ENCODE data around the gene WNT9A.

The WNT9A gene

DNA sequence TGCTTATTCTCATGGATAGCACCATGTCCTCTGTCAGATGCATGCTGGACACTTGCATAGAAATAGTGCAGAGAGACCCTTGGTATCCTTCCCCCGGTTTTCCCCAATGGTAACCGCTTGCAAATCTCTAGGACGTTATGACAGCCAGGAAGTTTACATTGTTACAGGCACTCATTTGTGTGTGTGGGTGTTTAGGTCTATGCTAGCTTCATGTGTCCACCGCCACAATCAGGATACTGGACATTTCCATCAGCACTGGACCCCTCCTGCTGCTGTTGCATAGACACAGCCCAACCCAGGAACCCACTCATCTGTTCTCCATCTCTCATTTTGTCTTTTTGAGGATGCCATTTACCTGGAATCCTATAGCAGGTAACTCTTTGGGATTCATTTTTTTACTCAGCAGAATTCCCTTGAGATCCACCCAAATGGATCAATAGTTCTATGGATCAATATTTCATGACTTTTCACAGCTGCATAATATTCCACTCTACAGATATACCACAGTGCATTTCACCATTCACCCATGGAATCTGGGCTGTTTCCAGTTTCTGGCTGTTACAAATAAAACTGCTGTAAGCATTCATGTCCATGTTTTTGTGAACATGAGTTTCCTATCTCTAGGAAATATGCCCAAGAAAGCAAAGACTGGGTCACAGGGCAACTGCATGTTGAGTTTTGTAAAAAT, 6.6 kb upstream of the WNT9A start:
- DNase-seq (ENCODE audit: low read depth in 2 of 2): no peak

DNA sequence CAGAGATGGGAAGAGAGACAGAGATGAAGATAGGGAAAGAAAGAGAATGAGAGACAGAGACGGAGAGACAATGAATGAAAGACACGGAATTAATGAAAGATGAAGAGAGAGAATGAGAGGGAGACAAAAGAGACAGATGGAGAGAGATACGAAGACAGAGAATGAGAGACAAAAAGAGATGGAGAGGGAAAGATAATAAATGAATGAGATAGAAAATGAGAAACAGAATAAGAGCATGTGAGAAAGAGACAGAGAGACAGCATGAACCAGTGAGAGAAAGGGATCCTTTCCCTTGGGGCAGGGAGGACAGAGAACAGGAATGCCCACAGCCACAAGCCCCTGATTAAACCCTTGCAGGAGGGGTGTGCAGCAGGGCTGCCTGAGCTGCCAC, 5.3 kb upstream of the WNT9A start:
- DNase-seq (ENCODE audit: low read depth in 2 of 2): no peak

DNA sequence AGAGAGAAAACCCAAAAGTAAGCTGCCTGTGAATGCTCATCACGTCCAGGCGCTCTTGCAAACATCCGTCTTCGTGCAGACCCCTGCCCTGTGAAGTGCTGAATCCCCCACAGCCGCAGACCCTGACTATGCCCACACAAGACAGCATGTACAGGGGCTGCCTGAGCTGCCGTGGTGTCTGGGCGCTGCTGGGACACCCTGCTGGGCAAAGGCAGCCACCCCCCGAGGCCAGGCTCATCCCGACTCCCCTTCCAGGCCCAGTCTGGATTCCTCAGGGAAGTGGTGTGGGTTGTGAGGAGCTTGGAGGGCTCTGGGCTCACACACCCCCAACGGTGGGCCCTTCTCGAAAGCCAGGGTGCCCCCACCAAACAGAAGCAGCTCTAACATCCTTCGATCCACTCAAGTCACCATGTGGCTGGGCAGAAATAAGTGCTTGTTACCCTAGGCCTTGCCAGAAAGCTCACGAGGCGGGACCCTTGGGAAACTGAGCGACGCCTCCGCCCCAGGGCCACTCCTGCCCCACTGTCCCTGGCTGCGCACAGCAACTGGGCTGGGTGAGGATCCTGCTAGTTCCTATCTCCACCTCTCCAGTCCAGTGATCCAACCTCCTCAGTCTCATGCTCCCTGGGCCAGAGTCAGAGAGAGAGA, 4.8 kb upstream of the WNT9A start:
- no peak for DNase-seq (ENCODE audit: low read depth in 2 of 2)

DNA sequence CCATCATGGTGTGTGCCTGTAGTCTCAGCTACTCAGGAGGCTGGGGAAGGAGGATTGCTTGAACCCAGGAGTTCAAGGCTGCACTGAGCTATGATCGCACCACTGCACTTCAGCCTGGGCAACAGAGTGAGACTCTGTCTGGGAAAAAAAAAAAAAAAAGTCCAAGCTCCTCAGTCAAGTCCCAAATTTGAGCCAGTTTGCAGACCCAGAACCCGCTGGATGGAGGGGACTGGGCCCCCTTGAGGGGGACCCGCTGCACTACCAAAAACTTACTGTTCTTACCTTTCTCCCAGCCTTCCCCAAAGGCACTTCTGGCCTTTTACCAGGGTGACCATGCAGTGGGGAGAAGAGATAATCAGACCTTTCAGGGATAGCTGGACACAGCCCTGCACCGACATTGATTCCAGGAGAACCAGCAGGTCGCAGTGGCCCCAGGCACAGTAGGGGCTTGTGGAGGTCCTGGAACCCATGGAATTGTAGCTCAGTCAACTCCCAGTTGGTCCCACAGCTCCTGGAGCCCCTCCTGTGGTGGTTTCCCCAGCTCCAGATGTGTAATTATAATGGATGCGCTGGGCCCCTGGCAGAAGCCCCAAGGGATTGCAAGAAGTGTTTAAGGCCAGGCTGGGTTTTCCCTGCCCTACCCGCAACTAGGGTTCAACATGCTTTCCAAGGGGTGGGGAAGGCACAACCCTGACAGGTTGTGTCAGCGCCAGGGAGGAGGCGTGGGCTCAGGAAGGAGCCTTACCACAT, 4.1 kb upstream of the WNT9A start:
- no peak for DNase-seq (ENCODE audit: low read depth in 2 of 2)

DNA sequence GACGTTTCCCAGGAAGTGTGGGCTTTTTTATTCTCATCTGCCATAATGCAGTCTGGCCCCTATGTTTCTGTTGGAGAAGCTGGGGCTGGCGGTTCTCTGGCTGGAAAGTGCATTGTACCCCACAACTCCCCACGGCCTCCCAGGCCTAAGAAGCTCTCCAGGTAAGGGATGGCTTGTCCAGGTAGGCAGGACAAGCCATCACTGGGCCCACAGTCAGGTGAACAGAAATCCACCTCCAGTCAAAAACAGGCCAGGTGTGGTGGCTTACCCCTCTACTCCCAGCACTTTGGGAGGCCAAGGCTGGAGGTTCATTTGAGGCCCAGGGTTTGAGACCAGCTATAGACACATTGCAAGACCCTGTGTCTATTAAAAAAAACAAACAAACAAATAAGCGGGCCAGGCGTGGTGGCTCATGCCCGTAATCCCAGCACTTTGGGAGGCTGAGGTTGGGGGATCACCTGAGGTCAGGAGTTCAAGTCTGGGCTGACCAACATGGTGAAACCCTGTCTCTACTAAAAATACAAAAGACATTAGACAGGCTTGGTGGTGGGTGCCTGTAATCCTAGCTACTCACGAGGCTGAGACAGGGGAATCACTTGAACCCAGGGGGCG, 3.1 kb upstream of the WNT9A start:
- no peak for DNase-seq (ENCODE audit: low read depth in 2 of 2)

DNA sequence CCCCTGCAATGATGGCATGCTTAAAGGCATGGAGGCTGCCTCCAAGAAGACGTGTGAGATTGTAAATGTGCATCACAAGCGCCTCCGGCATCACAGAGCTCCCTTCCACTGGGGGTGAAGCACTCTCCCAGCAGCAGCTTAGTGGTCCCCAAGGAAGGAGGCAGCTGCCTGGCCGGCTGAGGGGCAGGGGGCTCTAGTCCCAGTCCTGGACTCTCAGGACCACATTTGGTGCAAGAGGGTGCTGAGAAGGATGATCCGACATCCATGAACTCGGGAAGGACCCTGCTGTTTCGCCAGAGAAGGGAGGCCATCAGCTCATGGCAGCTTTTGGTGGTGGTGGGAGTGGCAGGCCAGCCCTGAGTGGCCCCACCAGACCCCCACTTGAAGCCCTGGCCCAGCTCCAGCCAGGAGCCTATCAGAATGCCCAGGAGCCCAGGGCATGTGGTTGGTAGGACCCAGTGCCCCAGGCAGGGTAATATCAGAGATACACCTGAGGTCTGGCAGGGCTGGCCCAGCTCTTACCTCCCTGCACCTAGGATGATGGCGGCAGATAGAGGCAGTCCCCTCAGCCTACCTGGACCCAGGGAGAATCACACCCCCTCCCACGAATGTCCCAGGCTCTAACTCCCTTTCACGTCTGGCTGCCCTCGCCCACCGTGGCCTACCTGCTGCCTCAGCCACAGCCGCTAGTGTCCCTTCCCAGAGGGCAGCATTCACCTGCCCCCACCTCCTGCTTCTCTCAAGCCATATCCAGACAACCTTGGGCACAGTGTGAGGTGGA, 2.4 kb upstream of the WNT9A start:
- no peak for DNase-seq (ENCODE audit: low read depth in 2 of 2)

DNA sequence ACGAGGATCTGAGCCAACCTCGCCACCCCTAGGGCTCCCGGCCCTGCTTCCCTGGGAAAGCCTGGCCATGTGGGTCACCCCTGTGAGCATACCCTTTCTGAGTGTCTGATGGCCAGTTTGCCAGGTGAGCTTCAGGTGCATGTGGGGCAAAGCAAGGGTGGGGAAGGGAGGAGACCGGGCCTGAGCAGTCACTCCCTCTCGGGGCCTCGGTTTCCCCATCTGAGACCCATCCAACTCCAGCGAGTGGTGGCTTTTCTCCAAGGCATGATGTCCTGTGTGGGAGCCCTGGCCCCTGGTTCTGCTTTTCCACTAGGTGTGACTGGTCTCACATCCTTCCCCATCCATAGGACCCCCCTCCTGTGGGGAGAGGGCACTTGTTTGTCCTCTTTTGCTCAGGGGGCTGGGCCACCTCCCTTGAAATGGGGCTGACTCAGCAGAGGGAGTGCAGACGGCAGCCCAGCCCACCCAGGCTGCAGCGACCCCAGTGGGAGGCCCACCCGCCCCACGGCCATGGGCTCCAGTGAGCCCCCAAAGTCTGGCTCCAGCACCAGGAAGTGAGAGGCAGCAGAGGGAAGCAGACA, 1.7 kb upstream of the WNT9A start:
- no peak for DNase-seq (ENCODE audit: low read depth in 2 of 2)

DNA sequence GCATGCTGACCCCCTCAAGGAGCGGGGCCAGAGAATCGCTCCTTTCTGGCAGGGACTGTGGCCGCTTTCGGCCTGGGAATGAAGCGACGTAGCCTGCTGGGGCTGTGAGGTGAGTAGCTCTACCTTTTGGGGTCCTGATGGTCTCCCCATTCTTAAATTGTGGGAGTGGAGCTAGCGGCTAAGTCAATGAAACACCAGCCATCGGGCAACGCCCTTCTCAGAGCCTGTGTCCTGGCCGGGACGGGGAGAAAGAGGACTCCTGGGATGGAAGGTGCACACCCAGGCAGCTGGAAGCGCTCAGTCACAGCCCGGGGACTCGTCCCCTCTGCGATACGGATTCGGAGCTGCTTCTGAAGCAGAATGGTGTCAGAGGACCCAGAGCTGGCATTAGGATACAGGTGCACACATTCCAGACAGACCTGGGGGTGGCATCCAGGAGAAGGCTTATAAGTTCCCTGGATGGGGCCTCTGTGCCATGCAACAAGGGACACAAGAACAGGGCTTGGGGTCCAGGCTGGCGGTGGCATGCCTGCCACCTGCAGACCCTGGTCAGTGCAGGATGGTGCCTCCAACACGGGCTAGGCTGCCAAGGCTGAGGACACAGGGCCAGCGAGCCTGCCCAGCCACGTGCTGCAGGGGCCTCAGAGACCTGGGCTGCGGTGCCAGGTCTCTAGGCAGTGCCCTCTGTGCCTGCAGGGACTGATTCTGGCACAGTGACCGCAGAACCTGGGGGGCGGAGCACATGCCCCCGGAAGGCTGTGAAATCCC, 945 bp upstream of the WNT9A start:
- DNase-seq (ENCODE audit: low read depth in 2 of 2): no peak

DNA sequence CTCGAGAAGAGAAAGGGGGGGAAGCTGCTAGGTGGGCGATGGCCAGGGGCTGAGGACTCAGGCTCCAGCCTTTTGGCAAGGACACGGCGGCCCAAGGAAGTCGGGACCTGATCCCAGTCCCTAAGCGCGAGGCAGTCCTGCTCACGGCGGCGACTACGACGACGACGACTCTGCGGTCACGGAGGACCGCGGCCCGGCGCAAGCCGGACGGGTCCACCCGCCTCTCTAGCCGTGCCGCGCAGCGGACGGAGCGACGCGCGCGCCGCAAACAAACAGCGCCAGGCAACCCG, 401 bp downstream of the WNT9A start:
- no peak for DNase-seq (ENCODE audit: low read depth in 2 of 2)

DNA sequence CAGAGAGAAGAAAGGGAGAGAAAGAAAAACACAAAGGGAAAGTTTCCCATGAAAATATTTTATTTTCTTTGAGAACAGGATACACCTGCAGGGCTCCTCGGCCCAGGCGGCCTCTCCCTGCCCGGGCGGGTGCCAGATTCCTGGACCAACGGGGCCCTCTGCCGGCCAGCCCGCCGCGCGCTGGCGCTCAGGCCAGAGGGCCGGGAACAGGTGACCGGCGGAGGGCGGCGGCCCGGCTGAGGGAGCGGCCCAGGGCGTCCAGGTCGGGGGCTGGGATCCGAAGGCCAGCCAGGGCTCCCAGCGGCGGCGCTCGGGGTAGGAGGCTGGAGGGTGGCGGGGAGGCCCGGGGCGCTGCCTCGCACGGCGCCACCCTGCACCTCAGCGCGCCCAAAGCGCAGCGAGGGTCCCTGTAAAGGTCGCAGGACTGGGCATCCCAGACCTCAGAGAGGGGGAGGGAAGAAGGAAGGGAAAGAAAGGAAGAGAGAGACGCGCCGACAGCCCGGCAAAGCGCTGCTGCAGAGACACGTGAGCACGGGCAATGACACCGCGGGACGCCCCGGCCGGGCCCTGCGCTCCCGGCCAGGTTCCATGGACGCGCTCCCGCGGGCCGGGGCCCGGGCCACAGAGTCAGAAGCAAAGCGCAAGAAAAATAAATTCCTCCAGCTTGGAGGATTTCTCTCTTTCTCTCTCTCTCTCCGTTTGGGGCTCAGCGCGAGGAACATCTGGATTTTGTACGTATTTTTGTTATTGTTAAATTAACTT, 927 bp downstream of the WNT9A start:
- peak; percentile 33 to 34 for DNase-seq (ENCODE audit: low read depth in 2 of 2)

DNA sequence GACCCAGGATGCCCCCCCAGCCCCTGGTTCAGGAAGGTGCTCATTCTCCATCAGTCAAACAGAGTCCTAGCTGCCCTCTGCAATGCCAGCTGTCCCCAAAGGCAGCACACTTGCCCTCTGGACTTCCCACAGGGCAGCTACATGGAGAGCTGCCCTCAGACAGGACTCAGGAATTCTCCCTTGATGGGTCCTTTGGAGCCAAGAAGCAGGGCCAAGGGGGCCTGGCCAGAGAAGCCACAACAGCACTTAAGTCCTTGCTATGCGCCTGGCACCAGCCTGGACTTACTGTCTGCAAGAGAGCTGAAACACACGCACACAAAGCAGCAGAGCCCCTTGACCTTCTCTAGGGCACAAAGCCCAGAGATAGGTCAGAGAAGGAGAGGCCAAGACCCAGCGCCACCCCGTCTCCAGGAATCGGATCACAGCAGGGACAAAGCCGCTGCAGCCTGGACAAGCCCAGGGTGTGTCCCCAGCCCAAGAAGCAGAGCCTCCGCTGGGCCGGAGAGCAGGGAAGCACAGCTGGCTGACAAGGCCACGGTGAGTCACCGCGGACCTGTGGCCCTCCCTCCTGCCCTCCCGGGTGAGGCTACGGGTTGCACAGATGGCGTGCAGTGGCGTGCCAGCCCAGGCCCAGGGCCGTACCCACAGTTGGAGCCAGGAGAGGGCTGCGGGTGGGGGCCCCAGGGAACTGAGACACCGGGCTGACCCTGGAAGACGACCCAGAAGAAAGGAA, 1.7 kb downstream of the WNT9A start:
- DNase-seq (ENCODE audit: low read depth in 2 of 2): no peak

DNA sequence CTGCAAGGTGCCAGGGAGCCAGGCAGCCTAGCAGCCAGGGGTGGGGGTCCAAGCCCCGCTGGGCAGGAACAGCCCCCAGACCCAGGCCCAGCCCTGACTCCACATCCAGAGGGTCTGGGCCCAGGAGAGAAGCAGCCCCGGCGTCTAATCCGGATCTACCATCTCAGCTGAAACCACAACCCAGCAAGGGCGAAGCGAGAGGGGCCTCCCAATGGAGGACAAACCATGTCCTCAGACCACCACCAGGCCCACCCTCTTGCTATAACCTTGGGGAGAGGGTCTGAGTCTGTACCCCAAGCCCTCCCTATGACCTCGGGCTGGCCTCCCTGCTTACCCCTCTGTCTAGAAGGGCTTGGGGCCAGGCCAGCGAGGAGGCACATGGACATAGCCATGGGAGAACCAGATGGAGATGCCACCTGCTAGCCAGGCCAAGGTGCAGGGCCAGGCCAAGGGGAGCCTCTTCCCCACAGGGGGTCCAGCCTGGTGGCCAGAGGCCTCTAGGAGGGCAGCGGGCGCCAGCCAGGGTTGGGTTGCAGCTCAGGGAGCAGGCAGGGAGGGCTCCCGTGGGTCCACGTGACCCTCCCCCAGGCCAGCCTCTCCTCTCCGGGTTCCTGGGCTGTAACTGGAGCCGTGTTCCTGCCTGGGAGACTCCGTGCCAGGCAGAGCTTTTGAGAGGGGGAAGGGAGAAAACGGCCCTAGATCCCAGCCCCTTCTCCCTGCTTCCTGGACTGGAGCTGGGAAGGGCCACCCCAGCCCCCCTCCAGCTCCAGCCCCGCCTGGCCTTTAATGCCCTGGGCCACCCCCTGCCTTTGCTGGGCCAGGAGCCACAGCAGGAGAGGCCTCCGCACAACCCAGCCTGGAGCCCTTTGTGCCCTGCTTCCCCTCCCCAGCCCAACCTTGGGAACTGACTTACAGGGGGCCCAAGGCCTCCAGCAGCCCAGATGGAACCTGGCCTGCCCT, 2.5 kb downstream of the WNT9A start:
- DNase-seq (ENCODE audit: low read depth in 2 of 2): no peak

DNA sequence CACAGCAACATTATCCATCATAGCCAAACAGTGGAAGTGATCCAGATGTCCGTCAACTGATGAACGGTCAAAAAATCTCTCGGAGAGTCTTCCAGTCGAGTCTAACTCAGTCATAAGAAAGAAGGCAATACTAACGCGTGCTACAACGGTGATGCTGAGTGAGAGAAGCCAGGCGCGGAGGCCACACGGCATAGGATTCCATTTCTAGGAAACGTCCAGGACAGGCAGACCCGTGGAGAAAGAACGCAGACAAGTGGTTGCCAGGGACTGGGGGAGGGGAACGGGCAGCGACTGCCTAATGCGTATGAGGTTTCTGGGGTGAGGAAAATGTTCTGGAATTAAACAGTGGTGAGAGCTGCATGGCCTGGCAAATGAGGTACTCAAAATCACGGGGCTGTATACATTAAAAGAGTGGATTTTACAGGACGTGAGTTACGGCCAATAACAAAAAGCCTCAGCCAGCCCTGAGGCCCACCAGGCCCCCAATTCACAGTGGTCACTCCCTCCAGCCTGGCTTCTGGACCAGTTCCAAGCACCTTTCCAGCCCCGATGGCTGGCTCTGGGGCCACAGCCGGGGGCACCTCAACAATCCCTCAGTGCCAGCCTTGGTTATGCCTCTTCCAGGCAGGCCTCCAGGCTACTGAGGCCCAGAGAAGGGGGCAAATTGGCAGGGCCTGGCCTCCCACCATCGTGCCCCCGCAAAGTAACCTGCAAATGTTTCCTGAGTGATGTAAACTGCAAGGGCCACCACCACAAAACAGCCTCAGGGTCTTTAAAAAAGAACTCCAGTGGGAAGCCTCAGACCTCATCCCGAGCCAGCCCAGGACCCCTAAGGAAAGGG, 3.4 kb downstream of the WNT9A start:
- DNase-seq (ENCODE audit: low read depth in 2 of 2): no peak

DNA sequence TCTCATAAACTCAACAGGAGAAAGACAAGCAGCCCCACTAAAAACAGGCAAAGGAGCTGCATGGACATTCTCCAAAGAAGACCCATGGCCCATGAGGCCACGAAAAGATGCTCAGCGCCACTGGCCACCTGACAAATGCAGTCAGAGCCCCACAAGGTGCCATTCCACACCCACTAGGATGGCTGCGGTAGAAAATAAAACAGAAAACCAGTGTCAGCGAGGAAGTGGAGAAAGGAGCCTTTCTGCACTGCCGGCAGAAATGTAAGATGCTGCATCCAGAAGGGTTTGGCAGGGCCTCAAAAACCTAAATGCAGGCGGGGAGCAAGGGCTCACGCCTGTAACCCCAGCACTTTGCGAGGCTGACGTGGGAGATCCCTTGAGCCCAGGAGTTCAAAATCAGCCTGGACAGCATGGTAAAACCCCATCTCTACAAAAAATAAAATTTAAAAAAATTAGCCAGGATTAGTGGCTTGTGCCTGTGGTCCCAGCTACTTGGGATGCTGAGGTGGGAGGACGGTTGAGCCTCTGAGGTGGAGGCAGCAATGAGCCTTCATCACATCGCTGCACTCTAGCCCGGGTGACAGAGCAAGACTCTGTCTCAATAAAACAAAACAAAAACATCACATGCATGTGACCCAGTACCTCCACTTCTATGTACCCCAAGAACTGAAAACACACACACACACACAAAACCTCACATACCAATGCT, 4.2 kb downstream of the WNT9A start:
- DNase-seq (ENCODE audit: low read depth in 2 of 2): no peak

DNA sequence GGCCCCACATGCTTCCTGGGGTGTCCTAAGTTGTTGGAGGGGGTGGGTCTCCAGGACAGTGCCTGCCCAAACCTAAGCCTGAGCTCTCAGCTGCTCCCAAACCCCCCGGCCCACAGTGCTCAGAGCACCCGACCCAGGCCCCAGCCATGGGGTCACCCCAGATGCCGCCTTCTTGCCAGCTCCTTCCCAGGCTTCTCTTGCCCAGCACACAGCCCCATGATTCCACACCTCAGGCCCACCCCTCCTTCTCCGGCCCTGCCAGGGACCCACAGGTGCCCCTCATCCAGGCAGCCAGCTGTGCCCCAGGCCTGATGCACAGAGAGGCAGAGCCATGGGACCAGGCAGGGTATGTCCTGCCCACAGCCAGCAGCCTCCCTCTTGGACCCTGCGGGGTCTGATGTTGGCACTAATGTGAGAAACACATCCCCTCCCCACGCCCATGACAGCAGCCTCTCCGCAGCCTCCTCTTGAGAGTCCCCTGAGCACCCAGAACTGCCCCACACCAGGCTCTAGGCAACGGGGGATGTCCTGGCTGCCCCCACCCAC, 4.9 kb downstream of the WNT9A start:
- DNase-seq (ENCODE audit: low read depth in 2 of 2): no peak

DNA sequence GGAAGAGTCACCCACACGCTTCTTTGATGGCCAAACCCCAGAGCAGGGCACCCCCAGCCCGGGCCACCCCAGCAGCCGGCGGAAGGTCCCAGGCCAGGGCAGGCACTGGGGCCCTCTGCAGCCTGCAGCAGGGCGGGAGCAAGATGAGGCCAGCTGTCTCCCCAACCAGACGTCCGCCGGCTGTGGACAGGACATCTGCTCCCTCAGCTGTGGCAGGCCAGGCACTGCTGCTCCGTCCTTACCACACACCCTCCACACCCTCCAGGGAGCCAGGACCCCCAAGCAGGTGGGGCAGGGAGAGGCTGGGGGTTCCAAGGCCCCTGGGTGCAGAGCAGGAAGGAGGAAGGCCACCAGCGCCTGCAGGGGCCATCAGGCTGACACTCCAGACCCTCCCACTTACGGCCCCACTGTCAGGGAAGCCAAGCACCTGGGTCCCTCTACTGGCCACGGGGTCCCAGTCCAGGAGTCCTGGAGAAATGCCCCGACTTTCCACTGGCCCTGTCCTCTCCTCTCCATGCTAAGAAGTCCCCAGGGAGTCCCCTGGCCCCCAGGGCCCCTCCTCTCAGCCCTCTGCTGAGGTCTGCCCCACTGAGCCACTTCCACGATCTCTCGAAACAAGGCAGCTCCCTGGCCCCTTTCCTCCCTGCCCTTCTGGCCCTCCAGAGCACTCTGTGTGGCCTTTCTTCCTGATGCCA, 5.6 kb downstream of the WNT9A start:
- no peak for DNase-seq (ENCODE audit: low read depth in 2 of 2)

All from stimulated activated CD8-positive, alpha-beta memory T cell treated with anti-CD3 and anti-CD28 coated beads, Interleukin-2, amount 100 ng/mL, for 48 hours (primary cell).